ENCODE measurements around the gene SNAPC3.
A peak's percentile ranks its signal among the peaks of the same experiment; 100 is the strongest.
"Not testable (repeated sequence)": the region's sequence is repeated elsewhere in the genome, so short reads cannot be mapped to it uniquely, and the experiment has no call there.

The SNAPC3 gene

DNA sequence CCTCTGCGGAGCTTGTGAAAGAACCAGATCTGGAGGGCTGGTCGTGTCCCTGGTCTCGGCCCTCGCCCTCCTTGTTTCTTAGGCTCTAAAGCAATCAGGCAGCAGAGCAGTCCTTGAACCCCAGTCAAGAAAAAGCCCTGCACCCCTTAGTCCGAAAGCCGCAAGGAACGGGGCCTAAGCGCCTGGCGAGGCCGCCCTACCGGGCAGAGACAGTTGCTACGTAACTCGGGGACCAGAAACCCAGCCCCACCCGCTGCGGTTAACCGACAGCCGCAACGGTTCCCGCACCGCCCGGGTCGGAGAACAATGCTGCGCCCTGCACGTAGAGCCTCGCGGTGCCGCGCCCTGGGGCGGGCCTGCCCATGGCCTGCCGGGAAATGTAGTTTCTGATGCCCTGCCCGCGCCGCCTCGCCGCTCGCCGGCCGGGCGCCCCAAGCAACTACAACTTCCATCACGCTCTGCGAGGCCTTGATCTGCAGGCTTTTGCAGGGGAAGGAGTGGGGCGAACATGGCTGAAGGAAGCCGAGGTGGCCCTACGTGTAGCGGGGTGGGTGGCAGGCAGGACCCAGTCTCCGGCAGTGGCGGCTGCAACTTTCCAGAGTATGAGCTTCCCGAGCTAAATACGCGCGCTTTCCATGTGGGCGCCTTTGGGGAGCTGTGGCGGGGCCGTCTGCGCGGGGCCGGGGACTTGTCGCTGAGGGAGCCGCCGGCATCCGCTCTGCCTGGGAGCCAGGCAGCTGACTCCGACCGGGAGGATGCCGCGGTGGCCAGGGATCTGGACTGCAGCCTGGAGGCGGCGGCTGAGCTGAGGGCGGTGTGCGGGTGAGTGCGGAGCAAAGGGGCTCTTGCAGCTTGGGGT is at the start of gene SNAPC3:
TSS of gene SNAPC3 (plus strand) at position 505 of the 859 bp plus-strand sequence. CDS start at position 509, 4 bp downstream.
- peaks cover 9% of the 10 kb centered on the region for H3K36me3 Mint-ChIP-seq
- H3K27ac Mint-ChIP-seq, result peak within 1 kb of the TSS; percentile 87
- peaks cover 46% of the 10 kb centered on the region for H3K4me1 Mint-ChIP-seq
- peak within 1 kb of the TSS; percentile 95 for H3K4me3 Mint-ChIP-seq
- no peaks in the 10 kb centered on the region for H3K9me3 Mint-ChIP-seq
- H3K27me3 Mint-ChIP-seq, result no peaks in the 10 kb centered on the region

GRCh38 chr9:15373881-15374280 is 48.8 kb upstream of the SNAPC3 start:
- Mint-ChIP-seq H3K27ac (no peak overlapping the region), H3K27me3 (no peaks in the 10 kb centered on the region), H3K4me3 (no peak overlapping the region), H3K36me3 (peaks cover 6% of the 10 kb centered on the region), H3K9me3 (peaks cover 9% of the 10 kb centered on the region), H3K4me1 (no peaks in the 10 kb centered on the region)

GRCh38 chr9:15374310-15374709 is 48.4 kb upstream of the SNAPC3 start:
- peaks cover under 1% of the 10 kb centered on the region for H3K27me3 Mint-ChIP-seq
- peaks cover 9% of the 10 kb centered on the region for H3K9me3 Mint-ChIP-seq
- peak overlapping the region; percentile 25 for H3K27ac Mint-ChIP-seq
- no peak overlapping the region for H3K4me3 Mint-ChIP-seq
- peaks cover 6% of the 10 kb centered on the region for H3K36me3 Mint-ChIP-seq
- no peaks in the 10 kb centered on the region for H3K4me1 Mint-ChIP-seq

DNA sequence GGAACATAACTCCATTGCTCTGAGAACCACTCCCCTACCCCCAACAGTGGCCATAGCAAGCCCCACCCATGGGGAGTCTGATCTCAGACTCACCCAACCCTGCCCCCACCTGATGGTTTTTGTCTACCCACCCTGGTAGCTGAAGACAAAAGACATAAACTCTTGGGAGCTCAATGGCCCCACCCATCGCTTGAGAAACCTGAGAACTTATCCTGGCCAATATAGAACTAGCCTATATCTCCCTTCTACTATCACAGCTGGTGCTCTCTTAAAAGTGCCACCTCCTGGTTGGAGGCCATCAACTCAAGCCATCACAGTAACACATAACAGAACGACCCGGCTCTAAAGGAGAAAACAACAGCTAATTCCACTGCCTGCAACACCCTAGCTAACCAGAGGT is 47.9 kb upstream of the SNAPC3 start:
- H3K27me3 Mint-ChIP-seq, result peaks cover 1% of the 10 kb centered on the region
- H3K4me3 Mint-ChIP-seq, result no peak overlapping the region
- H3K27ac Mint-ChIP-seq, result no peak overlapping the region
- peaks cover 9% of the 10 kb centered on the region for H3K9me3 Mint-ChIP-seq
- no peaks in the 10 kb centered on the region for H3K4me1 Mint-ChIP-seq
- peaks cover 6% of the 10 kb centered on the region for H3K36me3 Mint-ChIP-seq

- Mint-ChIP-seq H3K4me3 (no peak overlapping the region), H3K27me3 (peaks cover 4% of the 10 kb centered on the region), H3K9me3 (peaks cover 9% of the 10 kb centered on the region), H3K27ac (peak overlapping the region; percentile 82), H3K4me1 (no peaks in the 10 kb centered on the region), H3K36me3 (peaks cover 6% of the 10 kb centered on the region)
Observed at GRCh38 chr9:15377625-15378540, 44.8 kb upstream of the SNAPC3 start.

DNA sequence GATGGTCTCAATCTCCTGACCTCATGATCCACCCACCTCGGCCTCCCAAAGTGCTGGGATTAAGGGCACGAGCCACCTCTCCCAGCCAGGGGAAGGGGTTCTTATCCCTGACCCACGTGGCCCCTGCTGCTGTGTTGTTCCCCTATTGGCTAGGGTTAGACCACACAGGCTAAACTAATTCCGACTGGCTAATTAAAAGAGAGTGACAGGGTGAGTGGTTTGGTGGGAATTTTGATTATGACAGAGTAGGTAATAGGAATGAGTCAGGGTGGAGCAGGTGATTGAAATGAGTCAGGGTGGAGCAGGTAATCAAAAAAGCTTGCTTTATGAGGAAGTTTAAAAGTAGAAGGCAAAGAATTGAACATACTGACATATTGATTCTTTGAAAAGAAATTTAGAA is 43.4 kb upstream of the SNAPC3 start:
- H3K27ac Mint-ChIP-seq, H3K36me3 Mint-ChIP-seq, H3K27me3 Mint-ChIP-seq: not testable (repeated sequence)

GRCh38 chr9:15379888-15380287 is 42.8 kb upstream of the SNAPC3 start:
- H3K4me1 Mint-ChIP-seq, H3K9me3 Mint-ChIP-seq, H3K4me3 Mint-ChIP-seq, H3K27me3 Mint-ChIP-seq, H3K27ac Mint-ChIP-seq, H3K36me3 Mint-ChIP-seq: not testable (repeated sequence)

More for the DNA sequence above, 43.4 kb upstream of the SNAPC3 start:
- H3K4me1 Mint-ChIP-seq, H3K4me3 Mint-ChIP-seq, H3K9me3 Mint-ChIP-seq: not testable (repeated sequence)

- Mint-ChIP-seq H3K27ac (no peak overlapping the region), H3K27me3 (peaks cover 4% of the 10 kb centered on the region), H3K9me3 (no peaks in the 10 kb centered on the region), H3K36me3 (no peaks in the 10 kb centered on the region), H3K4me1 (peaks cover 3% of the 10 kb centered on the region), H3K4me3 (no peak overlapping the region)
Observed at GRCh38 chr9:15381491-15381890, 41.2 kb upstream of the SNAPC3 start.

DNA sequence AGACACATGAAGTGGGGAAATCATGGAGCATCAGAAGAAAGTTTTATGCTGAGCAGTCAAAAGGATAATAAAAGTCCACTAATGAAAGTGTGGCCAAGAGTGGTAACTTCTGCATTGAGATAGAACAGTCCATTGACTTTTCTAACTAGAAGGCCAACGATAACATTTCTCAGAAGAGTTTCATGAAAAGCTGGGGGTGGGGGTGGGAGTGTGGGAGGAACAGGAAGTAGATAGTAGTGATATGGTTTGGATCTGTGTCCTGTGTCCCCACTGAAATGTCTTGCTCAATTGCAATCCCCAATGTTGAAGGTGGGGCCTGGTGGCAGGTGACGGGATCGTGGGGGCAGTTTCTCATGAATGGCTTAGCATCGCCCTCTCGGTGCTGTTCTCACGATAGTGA is 36.2 kb upstream of the SNAPC3 start:
- no peaks in the 10 kb centered on the region for H3K9me3 Mint-ChIP-seq
- H3K4me1 Mint-ChIP-seq, result peaks cover 3% of the 10 kb centered on the region
- peaks cover 1% of the 10 kb centered on the region for H3K27me3 Mint-ChIP-seq
- H3K36me3 Mint-ChIP-seq, result no peaks in the 10 kb centered on the region
- no peak overlapping the region for H3K4me3 Mint-ChIP-seq
- no peak overlapping the region for H3K27ac Mint-ChIP-seq

- no peaks in the 10 kb centered on the region for H3K27me3 Mint-ChIP-seq
- H3K36me3 Mint-ChIP-seq, result no peaks in the 10 kb centered on the region
- H3K4me3 Mint-ChIP-seq, result no peak overlapping the region
- H3K27ac Mint-ChIP-seq, result no peak overlapping the region
- H3K4me1 Mint-ChIP-seq, result peaks cover 3% of the 10 kb centered on the region
- H3K9me3 Mint-ChIP-seq, result no peaks in the 10 kb centered on the region
Observed at GRCh38 chr9:15389173-15389572, 33.5 kb upstream of the SNAPC3 start.

DNA sequence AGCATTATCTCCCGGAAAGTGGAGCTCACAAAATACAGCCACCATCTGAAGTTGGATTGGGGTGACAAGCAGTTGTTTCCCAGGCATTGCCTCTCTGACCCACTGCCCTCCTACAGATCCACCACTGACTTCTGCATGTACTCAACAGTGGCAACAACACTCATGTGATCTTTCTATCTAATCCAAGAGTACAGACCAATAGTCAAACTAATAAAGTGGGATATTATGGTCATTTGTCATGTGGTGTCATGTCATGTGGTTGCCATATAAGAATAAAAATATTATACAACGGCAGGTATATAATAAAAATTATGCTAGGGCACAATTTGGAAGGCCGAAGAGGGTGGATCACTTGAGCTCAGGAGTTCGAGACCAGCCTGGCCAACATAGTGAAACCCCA is 33.0 kb upstream of the SNAPC3 start:
- no peaks in the 10 kb centered on the region for H3K9me3 Mint-ChIP-seq
- H3K4me3 Mint-ChIP-seq, result no peak overlapping the region
- H3K36me3 Mint-ChIP-seq, result no peaks in the 10 kb centered on the region
- peaks cover 3% of the 10 kb centered on the region for H3K4me1 Mint-ChIP-seq
- H3K27ac Mint-ChIP-seq, result no peak overlapping the region
- no peaks in the 10 kb centered on the region for H3K27me3 Mint-ChIP-seq

DNA sequence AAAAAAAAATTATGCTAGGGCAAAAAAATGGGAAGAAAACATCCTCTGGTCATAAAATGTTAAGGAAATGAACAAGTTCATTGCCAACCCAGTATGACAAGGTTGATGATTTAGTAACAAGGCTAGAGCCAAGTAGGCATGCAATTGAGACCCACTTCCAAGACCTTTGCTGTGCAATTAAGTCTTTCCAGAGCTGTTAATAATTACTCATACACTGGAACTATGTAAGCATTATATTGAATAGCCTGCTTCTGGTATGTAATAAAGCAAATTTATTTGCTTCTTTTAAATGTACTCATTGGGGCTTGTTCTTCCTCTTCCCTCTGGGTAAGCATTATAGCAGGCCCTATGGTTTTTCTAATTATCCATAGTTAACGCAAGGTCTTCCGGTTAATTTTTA is 32.5 kb upstream of the SNAPC3 start:
- Mint-ChIP-seq H3K4me3 (no peak overlapping the region), H3K4me1 (peaks cover 3% of the 10 kb centered on the region), H3K9me3 (no peaks in the 10 kb centered on the region), H3K27ac (no peak overlapping the region), H3K36me3 (no peaks in the 10 kb centered on the region), H3K27me3 (no peaks in the 10 kb centered on the region)

- no peaks in the 10 kb centered on the region for H3K9me3 Mint-ChIP-seq
- no peak overlapping the region for H3K4me3 Mint-ChIP-seq
Observed at GRCh38 chr9:15392363-15392762, 30.3 kb upstream of the SNAPC3 start.

GRCh38 chr9:15400281-15400941 is 22.3 kb upstream of the SNAPC3 start:
- Mint-ChIP-seq H3K4me1 (no peaks in the 10 kb centered on the region), H3K36me3 (no peaks in the 10 kb centered on the region), H3K27me3 (no peaks in the 10 kb centered on the region), H3K27ac (no peak overlapping the region), H3K9me3 (peaks cover 4% of the 10 kb centered on the region), H3K4me3 (no peak overlapping the region)

More at GRCh38 chr9:15392363-15392762, 30.3 kb upstream of the SNAPC3 start:
- Mint-ChIP-seq H3K27me3 (no peaks in the 10 kb centered on the region), H3K4me1 (no peaks in the 10 kb centered on the region), H3K36me3 (no peaks in the 10 kb centered on the region), H3K27ac (no peak overlapping the region)

GRCh38 chr9:15401266-15401665 is 21.4 kb upstream of the SNAPC3 start:
- Mint-ChIP-seq H3K36me3 (no peaks in the 10 kb centered on the region), H3K27ac (no peak overlapping the region), H3K4me1 (no peaks in the 10 kb centered on the region), H3K9me3 (peaks cover 4% of the 10 kb centered on the region), H3K27me3 (no peaks in the 10 kb centered on the region), H3K4me3 (no peak overlapping the region)
